NCI-H2196 treated with DMSO at 0.1 percent for 48 hours (cell line): ENCODE results near the gene STARD13.

Experiments
- DNase-seq: peaks from one replicate; lab custom pipeline; 2025; ENCODE audit not compliant: unreplicated experiment; lab: John Stamatoyannopoulos, UW

STARD13 gene

DNA sequence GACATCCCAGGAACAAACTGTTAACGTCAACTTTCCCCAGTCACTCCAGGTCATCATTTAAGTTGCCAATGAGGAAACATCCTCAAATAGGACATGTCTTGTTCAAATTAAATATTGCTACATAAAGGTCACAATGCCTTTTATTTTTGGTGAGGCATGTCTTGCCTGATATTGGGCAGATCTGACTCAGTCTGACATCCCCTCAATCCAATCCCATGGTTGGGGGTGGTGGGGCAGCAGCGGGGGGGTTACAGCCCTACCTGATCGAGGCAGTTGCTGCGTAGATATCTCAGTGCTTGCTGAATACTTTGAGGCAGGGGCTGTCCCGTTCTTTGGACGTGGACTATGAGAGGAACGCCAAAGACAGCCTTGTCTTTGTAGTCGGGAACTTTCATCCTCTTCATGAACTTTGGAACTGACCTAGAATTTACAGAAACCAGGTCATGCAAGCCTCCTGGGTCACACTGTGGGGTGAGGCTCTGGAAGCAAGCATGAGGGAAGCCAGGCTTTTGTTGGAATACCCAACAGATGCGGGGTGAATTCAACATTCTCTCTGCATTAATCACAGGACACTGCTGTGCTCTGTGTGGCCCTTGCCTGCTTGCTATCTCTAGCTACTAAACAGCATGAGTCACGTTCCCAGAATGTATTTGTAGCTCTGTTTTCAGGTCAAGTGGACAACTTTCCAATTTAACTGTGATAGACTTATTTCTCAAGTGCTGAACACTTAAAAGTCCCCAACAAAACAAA, 159.6 kb downstream of the STARD13 start:
- DNase-seq: peak; percentile 7

DNA sequence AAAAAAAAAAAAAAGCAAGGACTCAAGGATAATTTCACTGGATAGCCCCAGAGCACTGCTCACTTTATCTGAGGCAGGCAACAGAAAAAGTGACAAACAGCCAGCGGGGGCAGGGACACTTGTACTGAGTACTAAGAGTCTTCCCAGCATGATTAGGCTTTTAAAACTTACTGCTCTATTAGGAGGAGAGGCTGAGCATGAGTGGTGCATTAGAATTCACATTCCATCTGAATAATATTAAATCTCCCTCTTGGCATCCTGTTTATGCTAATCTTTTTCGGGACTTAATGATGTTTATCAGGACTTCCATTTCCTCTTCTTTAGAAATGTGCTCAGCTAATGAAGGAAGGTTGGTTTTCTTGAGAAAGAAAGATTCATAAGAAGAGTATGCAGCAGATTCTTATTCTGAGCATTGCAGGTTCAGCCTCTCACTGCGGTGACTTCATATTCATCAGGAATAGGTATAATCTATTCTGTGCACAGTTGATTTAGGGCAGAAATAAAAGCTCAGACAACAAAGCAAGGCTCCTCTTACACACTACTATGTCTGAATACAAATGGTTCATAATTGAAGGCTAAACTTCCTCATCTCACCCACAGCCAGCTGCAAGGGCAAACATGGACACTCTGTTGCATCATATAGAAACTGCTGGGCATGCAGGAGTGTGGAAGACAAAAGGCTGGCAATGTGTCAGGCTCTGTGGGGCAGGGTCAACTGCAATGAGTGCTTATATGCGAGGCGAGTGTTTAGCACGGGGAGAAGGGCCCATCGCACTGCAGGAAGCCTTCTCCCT, 162.3 kb downstream of the STARD13 start:
- DNase-seq: peak; percentile 14

- DNase-seq: no peak
Measured at GRCh38 chr13:33119856-33120543, 165.6 kb downstream of the STARD13 start.

DNA sequence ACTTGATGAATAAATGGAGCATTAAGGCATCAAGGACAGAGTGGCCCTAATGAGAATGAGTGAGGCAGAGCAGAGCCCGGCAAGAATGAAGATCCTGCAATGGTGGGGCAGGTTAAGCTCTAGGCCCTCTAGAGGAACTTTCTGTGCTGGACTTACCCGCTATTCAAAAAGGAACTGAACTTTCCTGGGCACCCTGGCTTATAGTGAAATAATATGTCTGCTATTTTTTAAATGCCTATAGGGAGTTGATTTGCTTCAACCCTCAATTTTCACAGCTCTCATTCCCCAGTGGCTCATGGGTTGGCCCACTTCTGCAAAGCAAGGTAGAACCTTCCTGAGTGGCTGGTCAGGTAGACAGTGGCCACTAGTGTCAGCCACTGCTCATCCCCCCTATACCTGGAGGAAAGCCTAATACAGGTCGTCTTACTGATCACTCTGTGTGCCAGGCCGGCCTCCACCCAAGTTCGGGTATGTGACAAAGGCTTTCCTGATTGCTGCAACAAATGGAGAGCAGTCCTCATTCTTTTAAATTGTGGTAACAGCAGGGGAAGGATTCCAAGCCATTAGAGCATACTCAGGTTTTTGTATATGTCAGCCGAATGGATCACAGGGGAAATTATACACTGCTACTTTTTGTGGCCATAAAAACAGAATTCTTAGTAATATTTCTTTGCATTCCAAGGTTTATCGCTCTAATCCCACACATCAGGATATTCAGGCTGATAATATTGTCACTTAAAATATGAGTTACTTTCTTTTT, 166.4 kb downstream of the STARD13 start:
- DNase-seq: no peak

- DNase-seq: no peak
Measured at GRCh38 chr13:33116321-33117010, 169.1 kb downstream of the STARD13 start.

GRCh38 chr13:33115274-33115673, 170.3 kb downstream of the STARD13 start:
- DNase-seq: no peak

GRCh38 chr13:33114146-33114545, 171.4 kb downstream of the STARD13 start:
- DNase-seq: no peak

GRCh38 chr13:33112766-33113165, 172.8 kb downstream of the STARD13 start:
- no peak for DNase-seq

DNA sequence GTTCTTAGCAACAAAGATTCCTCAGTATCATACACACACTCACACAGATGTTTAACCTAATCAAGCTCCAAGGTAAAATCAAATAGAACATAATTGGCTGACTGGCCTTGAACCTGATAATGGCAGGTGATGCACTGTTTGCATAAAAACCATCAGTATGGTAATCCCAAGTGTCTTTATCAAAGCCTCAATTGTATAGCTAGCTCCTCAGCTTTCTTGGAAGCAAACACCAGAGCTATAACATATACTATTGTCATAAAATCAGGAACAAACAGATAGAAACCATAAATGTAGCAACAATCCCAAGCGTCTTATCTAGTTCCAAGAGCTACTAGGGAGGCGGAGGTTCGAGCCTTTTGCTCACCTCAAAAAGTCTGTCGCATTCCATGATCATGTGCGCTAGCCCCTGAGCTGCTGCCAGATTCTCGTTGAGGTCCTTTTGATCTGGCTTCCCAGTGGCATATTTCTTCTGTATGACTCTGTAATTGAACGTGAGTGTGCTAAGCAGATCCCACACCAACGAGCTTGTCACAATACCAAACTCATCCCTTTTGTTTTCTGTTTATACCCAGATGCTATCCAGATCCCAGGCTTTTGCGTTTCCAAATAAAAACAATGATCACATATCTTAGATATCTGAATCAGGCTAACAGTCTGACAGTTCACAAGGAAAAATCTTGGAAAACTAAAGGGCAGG, 174.0 kb downstream of the STARD13 start:
- no peak for DNase-seq

- DNase-seq: no peak
Measured at GRCh38 chr13:33110713-33111413, 174.7 kb downstream of the STARD13 start.

- DNase-seq: no peak
Measured at GRCh38 chr13:33110386-33110712, 175.2 kb downstream of the STARD13 start.

DNA sequence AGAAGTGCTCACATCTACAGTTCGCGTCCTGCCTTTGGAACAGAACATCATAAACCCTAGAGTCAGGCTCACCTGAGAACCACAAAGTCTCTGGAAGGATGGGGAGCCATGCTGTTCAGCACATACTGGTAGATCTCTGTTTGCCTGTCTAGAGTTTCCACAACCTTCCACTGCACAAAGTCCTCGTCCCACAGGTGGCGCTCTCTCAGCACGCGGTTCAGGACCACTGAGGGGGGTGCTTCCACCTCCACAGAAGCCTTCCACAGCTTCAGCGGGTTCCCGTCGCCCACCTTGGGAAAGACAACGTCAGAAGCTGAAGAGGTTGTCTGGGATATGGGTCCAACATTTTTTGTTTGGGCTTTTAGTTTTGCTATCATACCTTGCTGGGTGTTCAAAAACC, 175.8 kb downstream of the STARD13 start:
- no peak for DNase-seq

GRCh38 chr13:33109271-33109697, 176.3 kb downstream of the STARD13 start:
- no peak for DNase-seq

- no peak for DNase-seq
Measured at GRCh38 chr13:33108620-33109019, 176.9 kb downstream of the STARD13 start.

DNA sequence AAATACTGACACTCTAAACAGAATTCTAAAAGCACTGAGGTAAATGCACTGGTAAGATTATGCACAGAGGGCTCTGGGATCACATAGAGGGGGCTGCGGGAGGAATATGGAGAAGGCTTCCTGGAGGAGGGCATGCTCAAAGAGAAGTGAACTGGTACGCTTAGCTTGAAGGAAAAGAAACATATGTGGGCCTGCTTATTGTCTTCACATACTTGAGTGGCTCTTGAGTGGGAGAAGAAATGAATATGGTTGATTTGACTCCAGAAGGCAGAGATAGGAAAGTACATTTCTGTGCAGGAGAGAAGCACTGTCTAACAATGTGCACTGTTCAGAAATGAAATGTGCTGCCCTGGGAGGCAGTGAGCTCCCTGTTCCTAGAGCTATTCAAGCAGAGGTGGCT, 178.2 kb downstream of the STARD13 start:
- no peak for DNase-seq

GRCh38 chr13:33106656-33107360, 178.7 kb downstream of the STARD13 start:
- no peak for DNase-seq

- DNase-seq: no peak
Measured at GRCh38 chr13:33105387-33106005, 180.1 kb downstream of the STARD13 start.

GRCh38 chr13:33103457-33103856, 182.1 kb downstream of the STARD13 start:
- no peak for DNase-seq
